CD4-positive, alpha-beta memory T cell (primary cell): ENCODE data around the gene CELF4. TPM values are rescaled to one million over a fixed set of nuclear protein-coding genes. Genes with fewer than 3 reads are reported as not detected.

Experiments
- CTCF ChIA-PET: fragments of 350-600 bp; sonication (Branson Sonifier 250); formaldehyde crosslinking; loops from one replicate; lab custom pipeline; 2021; ENCODE audit warnings: inconsistent platforms; ENCODE audit not compliant: partially characterized antibody; lab: Charles Lee
- POLR2A ChIA-PET: fragments of 350-600 bp; sonication (Branson Sonifier 250); formaldehyde crosslinking; loops from one replicate; lab custom pipeline; 2021; ENCODE audit not compliant: partially characterized antibody; lab: Charles Lee
- DNase-seq, 5 donors: peaks; one replicate each; pipeline versions ENCODE4 v3.0.0 to v3.0.0-alpha.2; 2020 to 2022; ENCODE audit warnings: mixed read lengths in 1 of 5
- H3K27ac ChIP-seq: one replicate; pipeline ENCODE4 v1.7.0; 2013; ENCODE audit warnings: low read depth, low read length
- H3K27me3 ChIP-seq: 2 replicates; pipeline ENCODE4 v1.7.0; 2013; ENCODE audit warnings: mild to moderate bottlenecking, low read length, moderate library complexity; ENCODE audit not compliant: insufficient read depth
- H3K36me3 ChIP-seq: 2 replicates; pipeline ENCODE4 v1.7.0; 2013; ENCODE audit warnings: mild to moderate bottlenecking, low read length, moderate library complexity; ENCODE audit not compliant: insufficient read depth
- H3K4me1 ChIP-seq: 2 replicates; pipeline ENCODE4 v1.7.0; 2013; ENCODE audit warnings: mild to moderate bottlenecking, low read length, moderate library complexity; ENCODE audit not compliant: insufficient read depth
- H3K4me3 ChIP-seq, 2 donors: one replicate each; pipeline ENCODE4 v1.7.0; 2013; ENCODE audit warnings: low read length in 2 of 2, mild to moderate bottlenecking in 1 of 2
- H3K9me3 ChIP-seq, 2 donors: one replicate each; pipeline ENCODE4 v1.7.0; 2013; ENCODE audit warnings: low read length in 2 of 2, control low read depth in 1 of 2; ENCODE audit not compliant: control insufficient read depth in 1 of 2
- H3K27ac Mint-ChIP-seq, 7 donors: one replicate each; pipeline ENCODE4 v1.8.0; 2020 to 2021; ENCODE audit warnings: mixed read lengths in 7 of 7, mild to moderate bottlenecking in 6 of 7, inconsistent platforms in 3 of 7, moderate library complexity in 3 of 7
- H3K27me3 Mint-ChIP-seq, 2 donors: one replicate each; pipeline ENCODE4 v1.8.0; 2020 to 2021; ENCODE audit warnings: mixed read lengths in 2 of 2
- H3K36me3 Mint-ChIP-seq, 2 donors: one replicate each; pipeline ENCODE4 v1.8.0; 2020 to 2021; ENCODE audit warnings: mixed read lengths in 2 of 2, inconsistent platforms in 1 of 2, mild to moderate bottlenecking in 1 of 2
- H3K4me1 Mint-ChIP-seq, 4 donors: one replicate each; pipeline ENCODE4 v1.8.0; 2020 to 2021; ENCODE audit warnings: mixed read lengths in 4 of 4, mild to moderate bottlenecking in 1 of 4
- H3K4me3 Mint-ChIP-seq, 8 donors: one replicate each; pipeline ENCODE4 v1.8.0; 2020 to 2021; ENCODE audit warnings: mixed read lengths in 8 of 8, mild to moderate bottlenecking in 7 of 8, moderate library complexity in 6 of 8, inconsistent platforms in 3 of 8
- H3K9me3 Mint-ChIP-seq, 8 donors: one replicate each; pipeline ENCODE4 v1.8.0; 2020 to 2021; ENCODE audit warnings: mixed read lengths in 8 of 8, mild to moderate bottlenecking in 5 of 8, inconsistent platforms in 3 of 8, moderate library complexity in 1 of 8
- intact Hi-C: fragments of 100-400 bp; cut with micrococcal nuclease; formaldehyde crosslinking; loops from one replicate; pipeline ENCODE4 v1.15.1; 2023
- polyA plus RNA-seq, 2 donors: library from polyadenylated mRNA; unstranded; fragments of 300-500 nt; fragmentation: Illumina TruSeq; gene quantifications; one replicate each; pipeline ENCODE4 v1.2.3, GENCODE V29; 2021
- total RNA-seq, 2 experiments: library from RNA; stranded (reverse); gene quantifications; one replicate each; pipeline ENCODE4 v1.2.3, GENCODE V29; 2021

The CELF4 gene
- total and polyA plus RNA-seq, 4 experiments from 2014 or later: 0.23 TPM; not detected in 3

DNA sequence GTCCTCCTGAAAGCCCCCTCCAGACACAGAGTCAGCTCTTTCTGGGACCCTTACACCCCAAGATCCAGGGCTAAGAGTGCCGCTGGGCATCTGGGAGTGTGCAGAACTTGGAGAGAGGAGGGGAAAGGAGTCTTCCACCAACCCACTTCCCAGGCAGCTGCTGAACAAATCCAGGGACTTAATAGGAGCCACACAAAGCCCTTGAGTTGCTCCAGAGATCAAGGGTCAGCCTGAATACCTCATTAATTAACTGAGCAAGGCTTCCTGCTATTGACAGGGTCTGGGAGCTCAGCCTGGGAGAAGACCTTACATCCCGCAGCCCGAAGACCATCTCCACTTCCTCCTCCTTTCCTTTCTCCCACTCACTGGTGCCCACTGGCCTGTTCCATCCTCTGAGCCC, 108.3 kb downstream of the CELF4 start:
- ChIA-PET CTCF (no interaction called here), POLR2A (no interaction called here)
- Histone ChIP-seq H3K27me3 (no peaks in the 10 kb centered on the region), H3K27ac (no peak overlapping the region), H3K4me3 (no peak overlapping the region), H3K36me3 (no peaks in the 10 kb centered on the region), H3K4me1 (no peaks in the 10 kb centered on the region), H3K9me3 (no peaks in the 10 kb centered on the region)
- no peak overlapping the region for H3K27ac Mint-ChIP-seq
- no peaks in the 10 kb centered on the region for H3K4me1 Mint-ChIP-seq
- peaks cover 1 to 2% of the 10 kb centered on the region in 2 donors for H3K27me3 Mint-ChIP-seq
- intact Hi-C loops: no loop called here
- H3K9me3 Mint-ChIP-seq: peaks cover 0 to 4% (median 0%) of the 10 kb centered on the region in 8 donors
- H3K36me3 Mint-ChIP-seq: no peaks in the 10 kb centered on the region
- DNase-seq: no peak
- peak overlapping the region in 1 of 8 donors; percentile 40 for H3K4me3 Mint-ChIP-seq

DNA sequence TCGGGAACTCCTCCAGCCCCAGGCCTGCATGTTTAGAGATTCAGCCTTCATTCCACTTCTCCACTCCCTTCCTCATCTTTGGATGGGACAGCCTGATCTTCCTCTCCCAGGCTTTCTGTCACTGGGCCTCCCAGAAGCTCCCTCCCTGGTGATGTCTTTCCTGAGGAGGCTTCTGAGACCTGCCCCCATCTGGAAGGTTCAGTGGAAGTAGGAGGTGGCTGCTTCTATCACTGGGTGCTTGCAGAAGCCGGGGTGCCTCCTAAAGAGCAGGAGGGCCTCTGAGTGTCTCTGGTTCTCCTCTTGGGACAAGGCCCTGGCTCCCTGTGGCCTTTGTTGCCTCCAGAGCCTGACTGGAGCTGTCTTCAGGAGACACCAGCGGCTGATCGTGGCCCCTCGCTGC, 108.7 kb downstream of the CELF4 start:
- no peaks in the 10 kb centered on the region for H3K4me1 ChIP-seq
- no peak for DNase-seq
- Mint-ChIP-seq H3K27ac (no peak overlapping the region), H3K4me1 (no peaks in the 10 kb centered on the region), H3K9me3 (peaks cover 0 to 4% (median 0%) of the 10 kb centered on the region in 8 donors), H3K27me3 (peaks cover 1 to 2% of the 10 kb centered on the region in 2 donors), H3K4me3 (no peak overlapping the region), H3K36me3 (no peaks in the 10 kb centered on the region)
- no peak overlapping the region for H3K4me3 ChIP-seq
- no peaks in the 10 kb centered on the region for H3K36me3 ChIP-seq
- ChIA-PET POLR2A (no interaction called here), CTCF (no interaction called here)
- intact Hi-C loops: no loop called here
- H3K27ac ChIP-seq: no peak overlapping the region
- no peaks in the 10 kb centered on the region for H3K27me3 ChIP-seq
- H3K9me3 ChIP-seq: no peaks in the 10 kb centered on the region

DNA sequence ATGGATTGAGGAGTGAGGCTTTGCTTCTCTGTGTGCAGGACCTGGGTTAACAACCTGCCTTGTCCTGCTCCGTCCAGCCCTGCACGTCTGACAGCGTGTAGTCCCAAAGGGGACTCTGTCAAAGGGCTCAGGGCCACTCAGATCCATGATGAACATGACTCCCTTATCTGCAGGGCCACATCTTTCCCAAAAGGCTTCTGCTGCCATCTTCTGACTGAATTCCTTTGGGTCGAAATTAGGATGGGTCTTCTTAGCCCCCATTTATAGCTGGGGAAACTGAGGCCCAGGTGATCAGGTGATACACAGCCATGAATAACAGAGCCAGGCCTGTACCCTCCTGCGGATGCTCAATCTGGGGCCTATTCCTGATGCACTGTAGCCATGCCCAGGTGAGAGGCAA, 109.2 kb downstream of the CELF4 start:
- POLR2A ChIA-PET: no interaction called here
- no peaks in the 10 kb centered on the region for H3K9me3 Mint-ChIP-seq

DNA sequence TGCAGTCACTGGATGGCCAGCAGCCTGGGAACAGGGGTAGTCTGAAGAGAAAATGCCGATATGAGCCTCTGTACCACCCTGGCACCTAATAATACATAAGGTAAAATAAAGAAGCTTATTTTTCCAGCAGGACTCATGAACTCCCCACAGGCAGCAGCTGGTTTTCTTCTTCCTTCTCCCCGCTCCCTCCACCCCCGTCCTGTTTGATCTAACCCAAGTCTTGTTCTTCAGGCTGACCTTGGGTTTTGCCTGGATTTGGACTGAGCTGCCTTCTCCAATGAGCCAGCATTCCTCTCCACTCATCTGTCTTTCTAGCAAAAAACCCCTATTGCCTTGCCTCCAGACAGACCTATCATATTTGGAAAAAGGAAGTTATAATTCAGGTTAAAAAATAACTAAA, 111.8 kb downstream of the CELF4 start:
- ChIA-PET POLR2A (no interaction called here), CTCF (no interaction called here)
- Histone ChIP-seq H3K27me3 (no peaks in the 10 kb centered on the region), H3K4me1 (no peaks in the 10 kb centered on the region), H3K27ac (no peak overlapping the region), H3K36me3 (no peaks in the 10 kb centered on the region), H3K4me3 (no peak overlapping the region), H3K9me3 (no peaks in the 10 kb centered on the region)
- Mint-ChIP-seq H3K27ac (no peak overlapping the region), H3K4me1 (peaks cover 0 to 2% (median 0%) of the 10 kb centered on the region in 4 donors), H3K4me3 (no peak overlapping the region), H3K36me3 (no peaks in the 10 kb centered on the region), H3K9me3 (peaks cover 0 to 2% (median 0%) of the 10 kb centered on the region in 8 donors), H3K27me3 (peaks cover 0 to 2% of the 10 kb centered on the region in 2 donors)
- no peak for DNase-seq
- intact Hi-C loops: no loop called here

More for the DNA sequence above, 109.2 kb downstream of the CELF4 start:
- H3K27me3 ChIP-seq: no peaks in the 10 kb centered on the region
- Mint-ChIP-seq H3K36me3 (no peaks in the 10 kb centered on the region), H3K4me1 (no peaks in the 10 kb centered on the region), H3K27ac (no peak overlapping the region), H3K27me3 (peaks cover 1 to 2% of the 10 kb centered on the region in 2 donors), H3K4me3 (no peak overlapping the region)
- H3K36me3 ChIP-seq: no peaks in the 10 kb centered on the region
- DNase-seq: no peak
- H3K9me3 ChIP-seq: no peaks in the 10 kb centered on the region
- H3K27ac ChIP-seq: no peak overlapping the region
- H3K4me1 ChIP-seq: no peaks in the 10 kb centered on the region
- CTCF ChIA-PET: no interaction called here
- intact Hi-C loops: no loop called here
- no peak overlapping the region for H3K4me3 ChIP-seq

DNA sequence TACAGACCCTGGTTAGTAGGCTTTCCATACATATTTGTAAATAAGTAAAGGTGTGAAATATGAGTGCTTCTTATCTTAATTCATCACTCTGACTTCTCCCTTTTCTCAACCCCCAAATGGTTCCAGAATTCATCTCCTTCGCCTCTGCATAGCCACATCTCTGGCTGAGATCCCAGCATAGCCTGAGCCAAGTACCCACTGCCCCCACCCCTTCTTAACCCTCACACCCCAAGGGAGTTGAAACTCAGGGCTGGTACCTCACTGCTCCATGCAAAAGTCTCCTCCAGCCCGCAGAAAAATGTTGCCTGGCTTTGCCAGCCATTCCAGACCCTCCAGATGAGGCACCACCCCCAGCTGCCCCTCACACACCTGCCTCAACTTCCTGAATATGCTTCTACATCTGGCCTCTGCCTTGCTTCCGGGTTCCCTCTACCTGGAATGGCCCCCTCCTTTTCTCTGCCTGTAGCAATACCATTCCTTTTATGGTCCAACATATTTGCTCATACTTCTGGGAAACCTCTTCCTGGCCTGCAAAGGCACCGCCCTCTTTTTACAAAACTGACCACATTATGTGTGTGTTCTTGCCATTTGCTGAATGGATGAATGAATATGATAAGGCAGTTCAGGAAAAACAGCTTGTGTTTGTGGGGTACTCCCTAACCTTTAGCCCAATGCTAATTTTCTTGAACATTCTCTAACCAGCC, 112.8 kb downstream of the CELF4 start:
- ChIA-PET POLR2A (no interaction called here), CTCF (no interaction called here)
- H3K27ac Mint-ChIP-seq: no peak overlapping the region
- H3K27me3 Mint-ChIP-seq: peaks cover 0 to 2% of the 10 kb centered on the region in 2 donors
- no peak for DNase-seq
- Histone ChIP-seq H3K36me3 (no peaks in the 10 kb centered on the region), H3K4me1 (no peaks in the 10 kb centered on the region), H3K27me3 (no peaks in the 10 kb centered on the region), H3K4me3 (no peak overlapping the region), H3K27ac (no peak overlapping the region), H3K9me3 (no peaks in the 10 kb centered on the region)
- H3K4me1 Mint-ChIP-seq: peaks cover 0 to 2% (median 0%) of the 10 kb centered on the region in 4 donors
- intact Hi-C loops: no loop called here
- H3K36me3 Mint-ChIP-seq: no peaks in the 10 kb centered on the region
- no peak overlapping the region for H3K4me3 Mint-ChIP-seq
- peaks cover 0 to 2% (median 0%) of the 10 kb centered on the region in 8 donors for H3K9me3 Mint-ChIP-seq

DNA sequence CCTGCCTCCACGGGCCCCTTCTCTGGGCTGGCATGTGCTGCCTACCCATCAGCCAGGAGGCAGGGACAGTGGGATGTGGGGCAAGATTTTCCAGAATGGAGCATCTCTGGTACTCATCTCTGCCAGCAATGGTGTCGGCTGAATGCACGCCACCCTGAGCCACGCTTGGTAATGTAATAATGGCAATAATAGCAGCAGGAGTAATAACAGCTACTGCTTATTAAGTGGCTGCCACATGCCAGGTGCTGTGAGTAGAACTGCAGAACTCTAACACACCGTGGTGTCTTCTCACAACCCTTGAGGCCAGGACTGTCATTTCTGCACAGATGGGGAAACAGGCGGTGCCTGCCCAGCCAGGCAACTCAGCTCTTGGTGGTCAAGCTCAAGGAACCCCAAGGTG, 113.6 kb downstream of the CELF4 start:
- CTCF ChIA-PET: no interaction called here
- Mint-ChIP-seq H3K27me3 (no peaks in the 10 kb centered on the region), H3K36me3 (no peaks in the 10 kb centered on the region), H3K4me3 (no peak overlapping the region), H3K27ac (no peak overlapping the region), H3K4me1 (peaks cover 0 to 2% (median 0%) of the 10 kb centered on the region in 4 donors), H3K9me3 (peaks cover 0 to 2% (median 0%) of the 10 kb centered on the region in 8 donors)
- no peak for DNase-seq
- POLR2A ChIA-PET: no interaction called here
- Histone ChIP-seq H3K9me3 (no peaks in the 10 kb centered on the region), H3K27ac (no peak overlapping the region), H3K4me1 (no peaks in the 10 kb centered on the region), H3K27me3 (no peaks in the 10 kb centered on the region), H3K36me3 (no peaks in the 10 kb centered on the region), H3K4me3 (no peak overlapping the region)
- intact Hi-C loops: no loop called here

DNA sequence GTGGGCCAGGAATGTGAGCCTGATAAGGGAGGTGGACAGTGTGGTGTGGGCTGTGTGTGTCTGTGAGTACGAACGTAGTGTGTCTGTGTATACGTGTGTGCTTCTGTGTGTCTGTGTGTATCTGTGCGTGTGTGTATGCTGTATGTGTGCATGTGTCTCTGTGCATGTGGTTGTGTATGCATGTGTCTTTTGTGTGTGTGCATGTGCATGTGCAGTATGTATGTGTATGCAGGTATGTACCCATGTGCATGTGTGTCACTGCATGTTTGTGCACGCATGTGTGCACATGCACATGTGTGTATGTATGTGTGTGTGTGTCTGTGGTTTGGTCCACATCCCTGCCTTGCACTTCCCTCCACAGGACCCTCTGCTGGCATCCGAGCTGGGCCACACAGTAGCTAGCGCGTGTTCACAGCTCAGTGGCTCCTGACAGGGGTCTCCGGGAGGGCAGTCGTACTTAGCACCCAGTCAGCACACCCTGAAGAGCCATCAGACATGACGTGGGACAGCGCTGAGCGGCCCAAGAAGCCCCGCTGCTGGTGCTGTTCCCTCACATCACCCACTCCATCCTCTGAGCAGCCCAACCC, 114.3 kb downstream of the CELF4 start:
- Histone ChIP-seq H3K36me3 (no peaks in the 10 kb centered on the region), H3K27me3 (no peaks in the 10 kb centered on the region), H3K4me1 (no peaks in the 10 kb centered on the region), H3K9me3 (no peaks in the 10 kb centered on the region), H3K27ac (no peak overlapping the region), H3K4me3 (no peak overlapping the region)
- intact Hi-C loops: no loop called here
- no peaks in the 10 kb centered on the region for H3K36me3 Mint-ChIP-seq
- no peaks in the 10 kb centered on the region for H3K27me3 Mint-ChIP-seq
- CTCF ChIA-PET: no interaction called here
- no peak overlapping the region for H3K27ac Mint-ChIP-seq
- POLR2A ChIA-PET: no interaction called here
- DNase-seq: no peak
- peak overlapping the region in 1 of 8 donors; percentile 64 for H3K4me3 Mint-ChIP-seq
- H3K9me3 Mint-ChIP-seq: peaks cover 0 to 2% (median 0%) of the 10 kb centered on the region in 8 donors
- peaks cover 0 to 2% (median 0%) of the 10 kb centered on the region in 4 donors for H3K4me1 Mint-ChIP-seq
